DMS 273 (cell line): ENCODE results near the gene TRIM13.

Experiments used
- DNase-seq: peaks from one replicate; lab custom pipeline; 2025; ENCODE audit not compliant: unreplicated experiment; lab: John Stamatoyannopoulos, UW

Gene TRIM13

GRCh38 chr13:49996161-49996915 is 504 bp upstream of the TRIM13 start:
- peak; percentile 94 for DNase-seq

- DNase-seq, result no peak
These were observed 1.1 kb downstream of the TRIM13 start for GRCh38 chr13:49997955-49998354.

- DNase-seq, result no peak
These were observed 2.1 kb downstream of the TRIM13 start for GRCh38 chr13:49998714-49999624.

- no peak for DNase-seq
These were observed 4.4 kb downstream of the TRIM13 start for GRCh38 chr13:50001287-50001686.

- DNase-seq, result no peak
These were observed 9.7 kb downstream of the TRIM13 start for GRCh38 chr13:50006426-50007135.

GRCh38 chr13:50011461-50011860 is 14.6 kb downstream of the TRIM13 start:
- no peak for DNase-seq

- DNase-seq, result no peak
These were observed 15.7 kb downstream of the TRIM13 start for GRCh38 chr13:50012396-50013169.

GRCh38 chr13:50014386-50014785 is 17.5 kb downstream of the TRIM13 start:
- DNase-seq, result no peak

- DNase-seq, result no peak
These were observed 18.4 kb downstream of the TRIM13 start, which contains the start of gene KCNRG for GRCh38 chr13:50015258-50015657. Gene KCNRG (plus strand): TSS chr13:50015444. CDS start chr13:50015494, 50 bp downstream.

- DNase-seq, result no peak
These were observed 18.9 kb downstream of the TRIM13 start for GRCh38 chr13:50015750-50016149.

GRCh38 chr13:50016444-50016843 is 19.6 kb downstream of the TRIM13 start:
- DNase-seq, result no peak

GRCh38 chr13:50017819-50018218 is 21.0 kb downstream of the TRIM13 start:
- no peak for DNase-seq

- no peak for DNase-seq
These were observed 28.6 kb downstream of the TRIM13 start for GRCh38 chr13:50025436-50025835.

- no peak for DNase-seq
These were observed 30.1 kb downstream of the TRIM13 start for GRCh38 chr13:50026788-50027473.

- DNase-seq, result no peak
These were observed 33.5 kb downstream of the TRIM13 start for GRCh38 chr13:50030315-50030714.

GRCh38 chr13:50033725-50034124 is 36.9 kb downstream of the TRIM13 start:
- no peak for DNase-seq

- no peak for DNase-seq
These were observed 40.9 kb downstream of the TRIM13 start for GRCh38 chr13:50037788-50038187.

GRCh38 chr13:50038266-50038665 is 41.4 kb downstream of the TRIM13 start:
- no peak for DNase-seq

GRCh38 chr13:50052478-50052877 is 55.6 kb downstream of the TRIM13 start:
- DNase-seq, result no peak

- DNase-seq, result no peak
These were observed 57.0 kb downstream of the TRIM13 start for GRCh38 chr13:50053844-50054243.
